Amygdala (tissue), 56 donors: ENCODE measurements around the gene DCANP1.
A peak's percentile ranks its signal among the peaks of the same experiment; 100 is the strongest.

Experiments used
- DNase-seq, 56 donors: peaks; one replicate each; lab custom pipeline; 2025; lab: John Stamatoyannopoulos, UW

The DCANP1 gene

GRCh38 chr5:135428586-135428985 is 18.6 kb downstream of the DCANP1 start:
- no peak for DNase-seq

- no peak for DNase-seq
These were observed 20.8 kb downstream of the DCANP1 start for GRCh38 chr5:135426102-135427082.

- no peak for DNase-seq
These were observed 21.5 kb downstream of the DCANP1 start for GRCh38 chr5:135425641-135426040.

- no peak for DNase-seq
These were observed 23.3 kb downstream of the DCANP1 start for GRCh38 chr5:135423846-135424168.

- no peak for DNase-seq
These were observed 23.9 kb downstream of the DCANP1 start for GRCh38 chr5:135423146-135423845.

GRCh38 chr5:135422419-135422818 is 24.7 kb downstream of the DCANP1 start:
- DNase-seq = no peak

GRCh38 chr5:135417083-135417482 is 30.1 kb downstream of the DCANP1 start:
- DNase-seq = no peak

GRCh38 chr5:135405082-135405481 is 42.1 kb downstream of the DCANP1 start:
- no peak for DNase-seq

GRCh38 chr5:135402031-135402430 is 45.1 kb downstream of the DCANP1 start:
- no peak for DNase-seq

GRCh38 chr5:135400866-135401265 is 46.3 kb downstream of the DCANP1 start:
- DNase-seq = peak in 1 of 56 donors; percentile 32

- no peak for DNase-seq
These were observed 47.2 kb downstream of the DCANP1 start for GRCh38 chr5:135399794-135400542.

GRCh38 chr5:135398855-135399793 is 48.0 kb downstream of the DCANP1 start, which contains the start of gene MACROH2A1:
Gene MACROH2A1 (minus strand): TSS chr5:135399231. CDS start chr5:135389093, 10,138 bp downstream.
- DNase-seq = peak in 51 of 56 donors; percentile 36 to 89 (median 71)

GRCh38 chr5:135398160-135398854 is 48.8 kb downstream of the DCANP1 start:
- DNase-seq = peak in 2 of 56 donors; percentile 24 to 50

GRCh38 chr5:135397084-135397483 is 50.1 kb downstream of the DCANP1 start:
- no peak for DNase-seq

- no peak for DNase-seq
These were observed 50.6 kb downstream of the DCANP1 start for GRCh38 chr5:135396459-135397055.

GRCh38 chr5:135395866-135396265 is 51.3 kb downstream of the DCANP1 start:
- no peak for DNase-seq

GRCh38 chr5:135395451-135395850 is 51.7 kb downstream of the DCANP1 start:
- DNase-seq = no peak
